Loucy (cell line): ENCODE measurements around the gene CCT6A.

Experiments
- H2AFZ ChIP-seq: fragments of 200-600 bp; sonication (generic); 2 replicates; pipeline ENCODE4 v1.6.0; 2016; ENCODE audit warnings: antibody characterized with exemption, mild to moderate bottlenecking, low read length, moderate library complexity
- H3F3A ChIP-seq: fragments of 200-600 bp; 2 replicates; pipeline ENCODE4 v1.6.0; 2016; ENCODE audit warnings: antibody characterized with exemption, low read depth, mild to moderate bottlenecking
- H3K27me3 ChIP-seq: fragments of 200-600 bp; sonication (generic); 2 replicates; pipeline ENCODE4 v1.6.1; 2014; ENCODE audit warnings: low read length, mild to moderate bottlenecking; ENCODE audit not compliant: insufficient read depth, poor library complexity, severe bottlenecking
- H3K36me3 ChIP-seq: fragments of 200-600 bp; sonication (generic); 2 replicates; pipeline ENCODE4 v1.6.1; 2016; ENCODE audit warnings: low read length; ENCODE audit not compliant: insufficient read depth
- H3K4me1 ChIP-seq: fragments of 200-600 bp; sonication (generic); 2 replicates; pipeline ENCODE4 v1.5.1; 2014; ENCODE audit warnings: low read length, mild to moderate bottlenecking; ENCODE audit not compliant: insufficient read depth, poor library complexity, severe bottlenecking
- H3K4me2 ChIP-seq: fragments of 200-600 bp; sonication (generic); 2 replicates; pipeline ENCODE4 v1.6.0; 2014; ENCODE audit warnings: antibody characterized with exemption, low read length, low read depth, mild to moderate bottlenecking; ENCODE audit not compliant: poor library complexity, severe bottlenecking
- H3K4me3 ChIP-seq: fragments of 200-600 bp; sonication (generic); 2 replicates; pipeline ENCODE4 v1.5.1; 2014; ENCODE audit warnings: low read length, mild to moderate bottlenecking, mixed read lengths; ENCODE audit not compliant: poor library complexity, severe bottlenecking
- H3K79me2 ChIP-seq: fragments of 200-600 bp; sonication (generic); 2 replicates; pipeline ENCODE4 v1.6.1; 2014; ENCODE audit warnings: low read length; ENCODE audit not compliant: insufficient read depth
- H3K9ac ChIP-seq: fragments of 200-600 bp; sonication (generic); 2 replicates; pipeline ENCODE4 v1.6.0; 2014; ENCODE audit warnings: mild to moderate bottlenecking, low read depth, low read length, moderate library complexity; ENCODE audit not compliant: poor library complexity, severe bottlenecking
- H3K9me2 ChIP-seq: fragments of 200-600 bp; sonication (generic); replicated peaks from 2 replicates; pipeline ENCODE4 v1.6.1; 2016; ENCODE audit warnings: low read depth, low read length, mixed read lengths
- H3K9me3 ChIP-seq: fragments of 200-600 bp; sonication (generic); 2 replicates; pipeline ENCODE4 v1.6.1; 2014; ENCODE audit warnings: mild to moderate bottlenecking, antibody characterized with exemption, low read length, low read depth; ENCODE audit not compliant: insufficient read depth
- H4K20me1 ChIP-seq: fragments of 200-600 bp; sonication (generic); 2 replicates; pipeline ENCODE4 v1.6.0; 2014; ENCODE audit warnings: antibody characterized with exemption, low read length, mild to moderate bottlenecking; ENCODE audit not compliant: insufficient read depth, poor library complexity, severe bottlenecking
- EZH2phosphoT487 ChIP-seq: fragments of 200-600 bp; IDR thresholded peaks from 2 replicates; pipeline ENCODE4 v1.6.1; 2018; ENCODE audit warnings: antibody characterized with exemption, mild to moderate bottlenecking, moderate library complexity, borderline replicate concordance
- TF ChIP-seq, protein P1 (sequence below): fragments of 200-600 bp; sonication (generic); conservative IDR thresholded peaks from 2 replicates; pipeline ENCODE4 v1.5.1; 2014; ENCODE audit warnings: mild to moderate bottlenecking, antibody characterized with exemption, low read length

The CCT6A gene

DNA sequence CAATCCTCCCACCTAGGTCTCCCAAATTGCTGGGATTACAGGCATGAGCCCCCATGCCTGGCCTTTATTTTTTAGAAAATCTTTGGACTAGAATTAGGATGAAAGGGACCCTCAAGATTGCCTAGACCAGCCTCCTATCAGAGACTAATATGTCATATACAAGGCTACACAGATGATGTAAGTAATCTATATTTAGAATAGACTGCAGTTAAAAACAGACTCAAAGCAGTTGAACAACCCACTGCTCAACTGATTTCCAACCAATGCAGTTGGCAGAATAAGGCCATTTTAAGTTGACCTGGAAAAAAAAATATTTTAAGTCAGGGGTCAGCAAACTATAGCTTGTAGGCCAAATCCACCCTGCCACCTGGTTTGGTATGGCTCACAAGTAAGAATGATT is 28.1 kb upstream of the CCT6A start:
- H3K79me2 ChIP-seq = no peaks in the 10 kb centered on the region
- no peak overlapping the region for H3K4me3 ChIP-seq
- no peaks in the 10 kb centered on the region for H3K9me3 ChIP-seq
- H3K4me1 ChIP-seq = no peaks in the 10 kb centered on the region
- no peaks in the 10 kb centered on the region for H3F3A ChIP-seq
- TF ChIP-seq, protein P1, sequence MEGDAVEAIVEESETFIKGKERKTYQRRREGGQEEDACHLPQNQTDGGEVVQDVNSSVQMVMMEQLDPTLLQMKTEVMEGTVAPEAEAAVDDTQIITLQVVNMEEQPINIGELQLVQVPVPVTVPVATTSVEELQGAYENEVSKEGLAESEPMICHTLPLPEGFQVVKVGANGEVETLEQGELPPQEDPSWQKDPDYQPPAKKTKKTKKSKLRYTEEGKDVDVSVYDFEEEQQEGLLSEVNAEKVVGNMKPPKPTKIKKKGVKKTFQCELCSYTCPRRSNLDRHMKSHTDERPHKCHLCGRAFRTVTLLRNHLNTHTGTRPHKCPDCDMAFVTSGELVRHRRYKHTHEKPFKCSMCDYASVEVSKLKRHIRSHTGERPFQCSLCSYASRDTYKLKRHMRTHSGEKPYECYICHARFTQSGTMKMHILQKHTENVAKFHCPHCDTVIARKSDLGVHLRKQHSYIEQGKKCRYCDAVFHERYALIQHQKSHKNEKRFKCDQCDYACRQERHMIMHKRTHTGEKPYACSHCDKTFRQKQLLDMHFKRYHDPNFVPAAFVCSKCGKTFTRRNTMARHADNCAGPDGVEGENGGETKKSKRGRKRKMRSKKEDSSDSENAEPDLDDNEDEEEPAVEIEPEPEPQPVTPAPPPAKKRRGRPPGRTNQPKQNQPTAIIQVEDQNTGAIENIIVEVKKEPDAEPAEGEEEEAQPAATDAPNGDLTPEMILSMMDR = no peak
- no peak for TF ChIP-seq EZH2phosphoT487
- H3K9ac ChIP-seq = no peak overlapping the region
- H3K9me2 ChIP-seq = no peaks in the 10 kb centered on the region
- no peak overlapping the region for H2AFZ ChIP-seq
- H3K36me3 ChIP-seq = peaks cover 10% of the 10 kb centered on the region; the same call in 1 of the 2 replicates
- no peak overlapping the region for H3K4me2 ChIP-seq
- no peaks in the 10 kb centered on the region for H4K20me1 ChIP-seq
- no peaks in the 10 kb centered on the region for H3K27me3 ChIP-seq

DNA sequence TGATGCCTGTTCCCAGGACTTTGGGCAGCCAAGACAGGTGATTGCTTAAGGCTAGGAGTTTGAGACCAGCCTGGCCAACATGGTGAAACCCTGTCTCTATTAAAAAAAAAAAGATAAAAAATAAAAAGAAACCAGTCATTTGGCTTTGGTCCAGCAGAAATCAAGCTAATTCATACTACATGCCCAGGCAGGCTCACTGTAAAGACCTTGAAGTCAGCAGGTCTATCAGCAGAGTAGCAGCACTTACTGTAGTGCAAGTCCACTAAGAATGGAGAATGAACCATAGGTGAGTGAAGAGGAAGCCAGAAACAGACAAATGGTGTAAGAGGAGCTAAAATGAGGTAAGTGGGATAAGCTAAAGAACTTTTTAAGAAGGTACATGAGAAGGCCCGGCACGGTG is 25.0 kb upstream of the CCT6A start:
- Histone ChIP-seq H3K9me3 (no peaks in the 10 kb centered on the region), H3K4me3 (no peak overlapping the region), H3F3A (no peaks in the 10 kb centered on the region), H3K27me3 (no peaks in the 10 kb centered on the region), H3K9me2 (no peaks in the 10 kb centered on the region), H4K20me1 (no peaks in the 10 kb centered on the region), H2AFZ (no peak overlapping the region), H3K4me2 (no peak overlapping the region), H3K4me1 (peaks cover under 1% of the 10 kb centered on the region), H3K9ac (no peak overlapping the region), H3K36me3 (no peaks in the 10 kb centered on the region), H3K79me2 (no peaks in the 10 kb centered on the region)
- TF ChIP-seq, protein P1 = no peak
- no peak for TF ChIP-seq EZH2phosphoT487

DNA sequence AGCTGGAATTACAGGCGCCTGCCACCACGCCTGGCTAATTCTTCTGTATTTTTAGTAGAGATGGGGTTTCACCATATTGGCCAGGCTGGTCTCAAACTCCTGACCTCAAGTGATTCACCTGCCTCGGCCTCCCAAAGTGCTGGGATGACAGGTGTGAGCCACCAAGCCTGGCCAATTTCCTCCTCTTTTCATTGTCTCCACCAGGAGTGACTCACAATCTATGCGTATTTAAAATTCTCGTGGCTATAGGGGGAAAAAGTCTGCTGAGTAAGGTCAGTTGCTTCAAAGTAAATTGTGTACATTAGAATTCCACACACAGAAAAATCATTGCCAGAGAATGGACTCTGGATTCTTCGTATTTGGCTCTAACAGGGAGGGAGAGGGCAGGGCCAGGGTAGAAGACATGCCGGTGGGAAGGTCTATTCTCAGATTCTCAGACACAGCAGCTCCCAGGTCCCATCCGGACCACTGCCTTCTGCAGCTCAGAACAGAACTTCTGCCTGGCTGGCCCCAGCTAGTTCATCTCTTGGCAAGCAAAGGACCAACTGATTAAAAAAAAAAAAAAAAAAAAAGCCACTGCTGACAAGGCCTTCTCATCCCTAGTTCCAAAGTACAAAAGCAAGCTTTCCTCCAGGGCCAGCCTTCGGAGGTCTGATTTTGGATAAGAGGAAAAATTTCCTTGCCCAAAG is 22.5 kb upstream of the CCT6A start:
- H3K4me2 ChIP-seq = no peak overlapping the region
- H2AFZ ChIP-seq = no peak overlapping the region
- peaks cover 11% of the 10 kb centered on the region for H3K4me1 ChIP-seq
- no peak overlapping the region for H3K4me3 ChIP-seq
- 0 out of 2 replicates have a peak, but pooled peaks cover 6% of the 10 kb centered on the region for H3K79me2 ChIP-seq
- no peaks in the 10 kb centered on the region for H3K36me3 ChIP-seq
- H3K27me3 ChIP-seq = no peaks in the 10 kb centered on the region
- H3K9me3 ChIP-seq = no peaks in the 10 kb centered on the region
- no peaks in the 10 kb centered on the region; the same call in 1 of the 2 replicates for H3F3A ChIP-seq
- no peaks in the 10 kb centered on the region for H3K9me2 ChIP-seq
- no peaks in the 10 kb centered on the region for H4K20me1 ChIP-seq
- H3K9ac ChIP-seq = no peak overlapping the region
- TF ChIP-seq, protein P1 = no peak
- TF ChIP-seq EZH2phosphoT487 = no peak
